Colonic mucosa (tissue), 4 donors: ENCODE measurements around the gene KRT28. TPM values are rescaled to one million over a fixed set of nuclear protein-coding genes. Genes with fewer than 3 reads are reported as not detected.

Experiments
- DNase-seq: peaks from one replicate; pipeline ENCODE4 v3.0.0-alpha.2; 2020
- H3K27ac ChIP-seq: fragments of 200-600 bp; one replicate; pipeline ENCODE4 v1.8.0; 2021
- H3K27me3 ChIP-seq: fragments of 200-600 bp; one replicate; pipeline ENCODE4 v1.8.0; 2021
- H3K36me3 ChIP-seq: fragments of 200-600 bp; one replicate; pipeline ENCODE4 v1.8.0; 2021
- H3K4me1 ChIP-seq: fragments of 200-600 bp; one replicate; pipeline ENCODE4 v1.8.0; 2021; ENCODE audit warnings: mild to moderate bottlenecking
- H3K4me3 ChIP-seq: fragments of 200-600 bp; one replicate; pipeline ENCODE4 v1.8.0; 2021
- H3K9ac ChIP-seq, 2 donors: one replicate each; pipeline ENCODE4 v1.7.0; 2013; ENCODE audit warnings: control low read depth in 2 of 2, low read depth in 2 of 2, low read length in 2 of 2
- H3K9me3 ChIP-seq: fragments of 200-600 bp; one replicate; pipeline ENCODE4 v1.8.0; 2021
- CTCF ChIP-seq: fragments of 200-600 bp; IDR thresholded peaks from one replicate; pipeline ENCODE4 v1.8.0; 2022; ENCODE audit warnings: antibody characterized with exemption, mild to moderate bottlenecking
- intact Hi-C: fragments of 100-400 bp; cut with DNase I; formaldehyde crosslinking; loops from one replicate; pipeline ENCODE4 v1.14.1; 2022
- total RNA-seq, 2 donors: library from RNA; stranded (reverse); fragmentation: NEBNext Ultra II Directional in 1 of 2; extraction: Animal tissue kit (Norgen Biotek cat#: 25700) in 1 of 2; gene quantifications; one replicate each; pipeline ENCODE4 v1.2.1, GENCODE V29; 2021
- donor health status: healthy.
- donor health status: DM: no; HTN: no; CAD: no.
- donor health status: DM: no; HTN: no; CAD: no.

Gene KRT28
- total RNA-seq, 2 donors from 2014 or later, result not detected

DNA sequence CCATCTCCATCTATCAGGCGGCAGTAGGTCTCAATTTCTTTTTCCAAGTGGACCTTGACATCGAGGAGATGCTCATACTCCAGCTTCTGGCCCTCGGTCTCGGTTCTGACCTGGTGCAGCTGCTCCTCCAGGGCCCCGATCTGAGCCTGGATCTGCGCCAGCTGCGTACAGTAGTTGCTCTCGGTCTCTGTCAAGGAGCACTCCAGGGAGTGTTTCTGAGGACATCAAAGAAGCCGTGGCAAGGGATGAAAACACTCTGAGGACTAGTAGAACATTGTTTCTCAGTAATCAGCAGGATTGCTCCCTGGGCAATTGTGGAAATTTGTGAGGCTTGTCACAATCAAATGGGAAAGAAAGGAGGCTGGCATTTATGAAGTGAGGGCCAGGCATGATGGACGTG, 5.9 kb downstream of the KRT28 start:
- no peak for TF ChIP-seq CTCF
- Histone ChIP-seq H3K36me3 (no peaks in the 10 kb centered on the region), H3K9ac (no peak overlapping the region), H3K9me3 (no peaks in the 10 kb centered on the region), H3K4me1 (no peaks in the 10 kb centered on the region), H3K27me3 (no peaks in the 10 kb centered on the region), H3K4me3 (no peak overlapping the region), H3K27ac (no peak overlapping the region)
- intact Hi-C loops, result loop anchor here (5.0 kb wide), 1 partner anchor 177 kb away; no protein-coding TSS in a partner anchor
- no peak for DNase-seq

DNA sequence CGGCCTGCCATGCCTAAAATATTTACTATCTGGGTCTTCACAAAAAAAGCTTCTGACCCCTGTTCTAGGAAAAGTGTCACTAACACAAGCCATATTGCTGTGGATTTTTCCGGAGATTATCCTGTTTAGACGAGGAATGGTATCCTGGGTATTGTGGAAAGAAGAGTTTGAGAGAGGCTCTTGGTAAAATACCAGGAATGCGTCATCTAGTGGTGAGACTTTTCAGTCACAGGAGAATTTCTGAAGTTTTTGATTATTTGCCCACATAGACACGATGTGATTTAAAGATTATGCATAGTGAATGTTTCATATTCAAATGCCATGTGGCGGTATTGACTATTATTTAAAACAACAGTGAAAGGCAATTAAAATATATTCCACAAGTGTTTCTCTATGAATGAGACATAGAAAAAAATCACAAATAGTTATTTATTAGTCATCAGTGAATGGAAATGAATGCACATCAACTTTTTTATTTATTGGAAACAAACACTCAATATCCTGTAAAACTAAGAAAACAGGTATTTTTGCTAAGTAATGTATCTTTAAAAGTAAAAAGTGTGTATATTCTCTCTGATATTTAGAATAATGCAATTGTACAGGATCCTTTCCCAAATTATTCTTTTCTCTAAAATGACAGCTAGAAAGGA, 7.8 kb downstream of the KRT28 start:
- H3K9me3 ChIP-seq, result no peaks in the 10 kb centered on the region
- H3K36me3 ChIP-seq, result no peaks in the 10 kb centered on the region
- no peaks in the 10 kb centered on the region for H3K27me3 ChIP-seq
- H3K27ac ChIP-seq, result no peak overlapping the region
- no peaks in the 10 kb centered on the region for H3K4me1 ChIP-seq
- TF ChIP-seq CTCF, result peak; percentile 25
- no peak overlapping the region for H3K9ac ChIP-seq
- no peak for DNase-seq
- intact Hi-C loops, result loop anchor here (5.0 kb wide), 1 partner anchor 175 kb away; no protein-coding TSS in a partner anchor
- H3K4me3 ChIP-seq, result no peak overlapping the region

DNA sequence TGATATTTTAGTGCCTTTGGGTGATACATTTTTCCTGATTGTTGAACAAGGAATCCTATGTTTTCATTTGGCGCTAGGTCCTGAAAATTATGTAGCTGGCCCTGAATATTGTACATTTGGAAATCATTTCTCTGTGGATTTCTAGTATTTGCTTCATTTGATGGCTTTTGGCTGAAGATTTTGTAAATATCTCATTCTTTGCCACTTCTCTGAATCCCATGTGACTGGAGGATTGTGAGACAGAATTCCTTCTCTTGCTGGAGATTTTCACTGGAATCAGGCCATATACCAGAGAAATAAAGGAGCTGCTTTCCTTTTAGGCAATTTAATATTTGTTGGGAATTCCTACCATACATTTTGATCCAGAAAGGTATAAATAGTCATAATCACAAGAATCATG, 8.6 kb downstream of the KRT28 start:
- H3K9me3 ChIP-seq, result no peaks in the 10 kb centered on the region
- DNase-seq, result no peak
- no peak overlapping the region for H3K27ac ChIP-seq
- no peaks in the 10 kb centered on the region for H3K27me3 ChIP-seq
- intact Hi-C loops, result loop anchor here (5.0 kb wide), 1 partner anchor 174 kb away; no protein-coding TSS in a partner anchor
- no peak for TF ChIP-seq CTCF
- no peaks in the 10 kb centered on the region for H3K4me1 ChIP-seq
- H3K9ac ChIP-seq, result no peak overlapping the region
- no peaks in the 10 kb centered on the region for H3K36me3 ChIP-seq
- no peak overlapping the region for H3K4me3 ChIP-seq

DNA sequence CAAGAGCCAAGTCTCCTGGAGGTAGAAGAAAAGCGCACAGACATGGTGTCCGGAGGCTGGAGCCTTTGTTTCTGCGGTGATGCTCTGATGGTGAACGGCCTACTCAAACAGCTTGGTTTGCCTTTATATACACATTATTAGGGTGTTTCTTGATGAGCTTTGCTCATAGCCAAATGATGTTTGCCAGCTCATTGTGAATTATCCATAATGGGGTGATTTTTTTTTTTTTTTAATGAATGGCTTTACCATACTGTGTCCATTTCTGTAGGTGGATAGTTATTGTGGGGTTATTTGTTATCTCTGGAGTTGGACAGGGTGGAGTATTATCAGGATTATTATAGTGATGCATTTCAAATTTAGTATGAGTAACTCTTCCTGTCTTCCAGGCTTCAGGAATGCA, 17.3 kb downstream of the KRT28 start, which contains the start of gene KRT27:
TSS of gene KRT27 (minus strand) at position 101 of the 400 bp plus-strand sequence. CDS start at position 44, 57 bp downstream.
- no peak within 1 kb of the TSS for H3K4me3 ChIP-seq
- H3K27me3 ChIP-seq, result peaks cover 16% of the 10 kb centered on the region
- intact Hi-C loops, result no loop called here
- H3K9ac ChIP-seq, result no peak within 1 kb of the TSS
- no peak within 1 kb of the TSS for H3K27ac ChIP-seq
- H3K9me3 ChIP-seq, result no peaks in the 10 kb centered on the region
- no peaks in the 10 kb centered on the region for H3K36me3 ChIP-seq
- DNase-seq, result no peak
- no peaks in the 10 kb centered on the region for H3K4me1 ChIP-seq
- TF ChIP-seq CTCF, result no peak

DNA sequence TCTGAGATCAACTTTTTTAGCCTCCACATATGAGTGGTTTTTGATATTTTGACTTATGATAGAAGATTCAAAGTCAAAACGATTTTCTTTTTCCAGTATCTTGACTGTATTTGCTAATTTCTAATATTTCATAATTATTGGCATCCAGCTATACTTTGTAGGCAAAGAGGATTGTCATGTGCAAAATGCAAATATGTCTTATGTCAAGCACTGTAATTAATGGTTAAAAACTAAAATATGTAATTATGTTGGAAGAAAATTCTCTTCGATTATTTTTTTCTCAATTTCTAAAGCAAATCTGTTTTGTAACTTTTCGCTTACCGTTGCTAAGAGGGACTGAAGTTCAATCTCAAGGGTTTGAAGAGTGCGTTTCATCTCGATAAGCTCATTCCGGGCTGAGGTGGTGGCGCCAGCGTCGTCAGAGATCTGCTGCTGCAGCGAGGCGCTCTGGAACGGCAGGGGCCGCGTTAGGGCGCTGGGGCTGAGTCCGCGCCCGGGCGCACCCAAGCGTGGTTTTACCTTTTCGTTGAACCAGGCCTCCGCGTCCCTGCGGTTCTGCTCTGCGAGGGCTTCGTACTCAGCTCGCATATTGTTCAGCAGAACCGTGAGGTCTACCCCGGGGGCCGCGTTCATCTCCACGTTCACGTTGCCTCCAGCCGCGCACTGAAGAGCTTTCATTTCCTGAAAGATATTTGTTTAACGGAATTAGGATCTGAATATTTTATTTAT, 20.4 kb downstream of the KRT28 start:
- H3K9ac ChIP-seq, result no peak overlapping the region
- TF ChIP-seq CTCF, result no peak
- H3K27me3 ChIP-seq, result peaks cover 17% of the 10 kb centered on the region
- no peak overlapping the region for H3K27ac ChIP-seq
- intact Hi-C loops, result no loop called here
- H3K4me1 ChIP-seq, result no peaks in the 10 kb centered on the region
- no peaks in the 10 kb centered on the region for H3K36me3 ChIP-seq
- no peak for DNase-seq
- no peak overlapping the region for H3K4me3 ChIP-seq
- no peaks in the 10 kb centered on the region for H3K9me3 ChIP-seq
